ENCODE results near the gene FNDC10.
A peak's percentile ranks its signal among the peaks of the same experiment; 100 is the strongest.
"Not testable (repeated sequence)": the region's sequence is repeated elsewhere in the genome, so short reads cannot be mapped to it uniquely, and the experiment has no call there.

The FNDC10 gene

GRCh38 chr1:1599935-1600860 is at the start of gene FNDC10:
FNDC10 (minus strand) TSS chr1:1600135; CDS start chr1:1600015, 120 bp downstream.
- DNase-seq (ENCODE audit: low read depth), result no peak

GRCh38 chr1:1648265-1648664 is 48.3 kb upstream of the FNDC10 start:
- not testable (repeated sequence) for H3K4me3 ChIP-seq (ENCODE audit: low read depth, low read length); DNase-seq (ENCODE audit: low read depth)

More at GRCh38 chr1:1599935-1600860, at the start of gene FNDC10:
- peak within 1 kb of the TSS; percentile 52 for H3K4me3 ChIP-seq (ENCODE audit: low read depth, low read length)

- not testable (repeated sequence) for H3K4me3 ChIP-seq (ENCODE audit: low read depth, low read length); DNase-seq (ENCODE audit: low read depth)
These were observed 47.8 kb upstream of the FNDC10 start for GRCh38 chr1:1647567-1648241.

- not testable (repeated sequence) for DNase-seq (ENCODE audit: low read depth)
These were observed 46.4 kb upstream of the FNDC10 start for GRCh38 chr1:1646326-1646725.

GRCh38 chr1:1640711-1641461 is 41.0 kb upstream of the FNDC10 start:
- H3K4me3 ChIP-seq (ENCODE audit: low read depth, low read length); DNase-seq (ENCODE audit: low read depth): not testable (repeated sequence)

More at GRCh38 chr1:1646326-1646725, 46.4 kb upstream of the FNDC10 start:
- not testable (repeated sequence) for H3K4me3 ChIP-seq (ENCODE audit: low read depth, low read length)

- not testable (repeated sequence) for H3K4me3 ChIP-seq (ENCODE audit: low read depth, low read length); DNase-seq (ENCODE audit: low read depth)
These were observed 40.1 kb upstream of the FNDC10 start for GRCh38 chr1:1640081-1640480.

GRCh38 chr1:1639368-1639767 is 39.4 kb upstream of the FNDC10 start:
- H3K4me3 ChIP-seq (ENCODE audit: low read depth, low read length); DNase-seq (ENCODE audit: low read depth): not testable (repeated sequence)

GRCh38 chr1:1638528-1638927 is 38.6 kb upstream of the FNDC10 start:
- H3K4me3 ChIP-seq (ENCODE audit: low read depth, low read length); DNase-seq (ENCODE audit: low read depth): not testable (repeated sequence)

- DNase-seq (ENCODE audit: low read depth); H3K4me3 ChIP-seq (ENCODE audit: low read depth, low read length): not testable (repeated sequence)
These were observed 37.5 kb upstream of the FNDC10 start for GRCh38 chr1:1637479-1637875.

- not testable (repeated sequence) for H3K4me3 ChIP-seq (ENCODE audit: low read depth, low read length); DNase-seq (ENCODE audit: low read depth)
These were observed 36.9 kb upstream of the FNDC10 start for GRCh38 chr1:1636621-1637478.

- not testable (repeated sequence) for DNase-seq (ENCODE audit: low read depth); H3K4me3 ChIP-seq (ENCODE audit: low read depth, low read length)
These were observed 34.7 kb upstream of the FNDC10 start for GRCh38 chr1:1634613-1635012.

- H3K4me3 ChIP-seq (ENCODE audit: low read depth, low read length); DNase-seq (ENCODE audit: low read depth): not testable (repeated sequence)
These were observed 33.5 kb upstream of the FNDC10 start for GRCh38 chr1:1633409-1633808.

GRCh38 chr1:1631782-1632420 is 32.0 kb upstream of the FNDC10 start, which contains the start of gene MMP23B:
MMP23B (plus strand) TSS chr1:1632173; CDS start chr1:1632219, 46 bp downstream.
- DNase-seq (ENCODE audit: low read depth), result no peak
- peak within 1 kb of the TSS; percentile 7 for H3K4me3 ChIP-seq (ENCODE audit: low read depth, low read length)

- no peak for DNase-seq (ENCODE audit: low read depth)
- peak overlapping the region; percentile 7 for H3K4me3 ChIP-seq (ENCODE audit: low read depth, low read length)
These were observed 31.2 kb upstream of the FNDC10 start for GRCh38 chr1:1630965-1631781.

- DNase-seq (ENCODE audit: low read depth), result no peak
- H3K4me3 ChIP-seq (ENCODE audit: low read depth, low read length), result no peak overlapping the region
These were observed 30.4 kb upstream of the FNDC10 start for GRCh38 chr1:1630191-1630964.

GRCh38 chr1:1629430-1630190 is 29.7 kb upstream of the FNDC10 start:
- DNase-seq (ENCODE audit: low read depth), result no peak
- H3K4me3 ChIP-seq (ENCODE audit: low read depth, low read length), result no peak overlapping the region
